RPMI7951 (cell line): ENCODE results near the gene RIC3. TPM values are rescaled to one million over a fixed set of nuclear protein-coding genes. Genes with fewer than 3 reads are reported as not detected.

Experiments used
- DNase-seq: peaks from one replicate; pipeline ENCODE4 v3.0.0-alpha.2; 2012; ENCODE audit warnings: low read depth
- total RNA-seq: library from RNA; depleted of rRNA; stranded (reverse); fragments of >200 nt; shearing (Covaris generic); gene quantifications from 2 replicates; pipeline ENCODE4 v1.2.3, GENCODE V29; 2014; rRNA removed

Gene RIC3
- total RNA-seq: not detected in 2 replicates

- no peak for DNase-seq
Observed at GRCh38 chr11:8168485-8169257, at the start of gene RIC3. Gene RIC3, minus strand, starts transcription at chr11:8169025. Its CDS starts 36 bp downstream, at chr11:8168989.

- no peak for DNase-seq
Observed at GRCh38 chr11:8218409-8218808, 49.6 kb upstream of the RIC3 start.

GRCh38 chr11:8217926-8218325 lies 49.1 kb upstream of the RIC3 start:
- DNase-seq: no peak

GRCh38 chr11:8217136-8217535 lies 48.3 kb upstream of the RIC3 start:
- DNase-seq: no peak

GRCh38 chr11:8213376-8213775 lies 44.6 kb upstream of the RIC3 start:
- no peak for DNase-seq

GRCh38 chr11:8209208-8209807 lies 40.5 kb upstream of the RIC3 start:
- no peak for DNase-seq

- peak; percentile 5 for DNase-seq
Observed at GRCh38 chr11:8207080-8208000, 38.5 kb upstream of the RIC3 start.

- no peak for DNase-seq
Observed at GRCh38 chr11:8206251-8207079, 37.6 kb upstream of the RIC3 start.

GRCh38 chr11:8205566-8205965 lies 36.7 kb upstream of the RIC3 start:
- no peak for DNase-seq

- DNase-seq: no peak
Observed at GRCh38 chr11:8204596-8204995, 35.8 kb upstream of the RIC3 start.

GRCh38 chr11:8204025-8204424 lies 35.2 kb upstream of the RIC3 start:
- DNase-seq: no peak

GRCh38 chr11:8203414-8203715 lies 34.5 kb upstream of the RIC3 start:
- DNase-seq: no peak

- DNase-seq: no peak
Observed at GRCh38 chr11:8202516-8203413, 33.9 kb upstream of the RIC3 start.

GRCh38 chr11:8201644-8202365 lies 33.0 kb upstream of the RIC3 start:
- DNase-seq: no peak

GRCh38 chr11:8199676-8200075 lies 30.9 kb upstream of the RIC3 start:
- no peak for DNase-seq

- no peak for DNase-seq
Observed at GRCh38 chr11:8196749-8197148, 27.9 kb upstream of the RIC3 start.

- no peak for DNase-seq
Observed at GRCh38 chr11:8194956-8195355, 26.1 kb upstream of the RIC3 start.

GRCh38 chr11:8192896-8193209 lies 24.0 kb upstream of the RIC3 start:
- no peak for DNase-seq

- peak; percentile 47 for DNase-seq
Observed at GRCh38 chr11:8192016-8192895, 23.4 kb upstream of the RIC3 start.
